Measurements from ENCODE around the gene SPARC. TPM values are rescaled to one million over a fixed set of nuclear protein-coding genes. Genes with fewer than 3 reads are reported as not detected.
"Not testable (repeated sequence)": the region's sequence is repeated elsewhere in the genome, so short reads cannot be mapped to it uniquely, and the experiment has no call there.

The SPARC gene
- total RNA-seq, 1 experiment from 2014 or later, result 418 TPM

- ChIA-PET POLR2A (no interaction called here), CTCF (no interaction called here)
- no peak for TF ChIP-seq ELF4 (CRISPR knock-in tag; IDR thresholded peaks at IDR 0.05; ENCODE audit: low read depth)
- no peak for TF ChIP-seq MAX (CRISPR knock-in tag; IDR thresholded peaks at IDR 0.05)
- no peak for TF ChIP-seq RORB (CRISPR knock-in tag; IDR thresholded peaks at IDR 0.05)
- TF ChIP-seq E2F5 (CRISPR knock-in tag; IDR thresholded peaks at IDR 0.05), result no peak
- no peak for TF ChIP-seq OVOL2 (CRISPR knock-in tag; IDR thresholded peaks at IDR 0.05; ENCODE audit: borderline replicate concordance)
- no peak for TF ChIP-seq FOXJ3 (CRISPR knock-in tag; IDR thresholded peaks at IDR 0.05; ENCODE audit: borderline replicate concordance)
- TF ChIP-seq ATF1 (CRISPR knock-in tag; IDR thresholded peaks at IDR 0.05), result no peak
- TF ChIP-seq E2F1 (CRISPR knock-in tag; IDR thresholded peaks at IDR 0.05), result no peak
- no peak for TF ChIP-seq NFE2L1 (CRISPR knock-in tag; IDR thresholded peaks at IDR 0.05)
- no peak for TF ChIP-seq FOXK1 (CRISPR knock-in tag; IDR thresholded peaks at IDR 0.05)
- TF ChIP-seq SMAD3 (CRISPR knock-in tag; IDR thresholded peaks at IDR 0.05; ENCODE audit: borderline replicate concordance), result no peak
- no peak for TF ChIP-seq ZBTB21 (CRISPR knock-in tag; IDR thresholded peaks at IDR 0.05; ENCODE audit: borderline replicate concordance)
- Mint-ChIP-seq H3K36me3 (peaks cover 26% of the 10 kb centered on the region), H3K27me3 (ENCODE audit: low read depth) (peaks cover 7% of the 10 kb centered on the region), H3K9me3 (peaks cover 23% of the 10 kb centered on the region), H3K27ac (no peak overlapping the region), H3K4me3 (no peak overlapping the region), H3K4me1 (peaks cover 9% of the 10 kb centered on the region)
- no peak for DNase-seq (ENCODE audit: low spot score)
- ATAC-seq, result no peak
These were observed 43.7 kb upstream of the SPARC start for GRCh38 chr5:151730381-151730780.

- H3K4me1 Mint-ChIP-seq; H3K4me3 Mint-ChIP-seq; DNase-seq (ENCODE audit: low spot score); CTCF ChIA-PET; H3K27ac Mint-ChIP-seq; ATAC-seq; POLR2A ChIA-PET; H3K27me3 Mint-ChIP-seq (ENCODE audit: low read depth): not testable (repeated sequence)
- H3K36me3 Mint-ChIP-seq, result peaks cover 26% of the 10 kb centered on the region
- peaks cover 23% of the 10 kb centered on the region for H3K9me3 Mint-ChIP-seq
These were observed 42.9 kb upstream of the SPARC start for GRCh38 chr5:151729597-151729996.

- H3K4me1 Mint-ChIP-seq, result peaks cover 15% of the 10 kb centered on the region
- CTCF ChIA-PET, result no interaction called here
- peaks cover 16% of the 10 kb centered on the region for H3K36me3 Mint-ChIP-seq
- H3K9me3 Mint-ChIP-seq, result peaks cover 20% of the 10 kb centered on the region
- no peak for ATAC-seq
- no peak for TF ChIP-seq AR (CRISPR knock-in tag; IDR thresholded peaks at IDR 0.05)
- no peak for TF ChIP-seq PREB (CRISPR knock-in tag; IDR thresholded peaks at IDR 0.05; ENCODE audit: borderline replicate concordance)
- TF ChIP-seq MYBL2 (CRISPR knock-in tag; IDR thresholded peaks at IDR 0.05), result no peak
- no peak overlapping the region for H3K27ac Mint-ChIP-seq
- peaks cover 8% of the 10 kb centered on the region for H3K27me3 Mint-ChIP-seq (ENCODE audit: low read depth)
- no peak for DNase-seq (ENCODE audit: low spot score)
- POLR2A ChIA-PET, result interaction anchor here (0.5 kb wide), 1 partner anchor 222 kb away, joined by 3 read pairs; no protein-coding TSS in a partner anchor
- H3K4me3 Mint-ChIP-seq, result no peak overlapping the region
These were observed 37.6 kb upstream of the SPARC start for GRCh38 chr5:151724360-151724759.
